K562 (cell line): ENCODE results near the gene FRAT2.

ENCODE experiments used
- CREB1 ChIP-seq, 2 experiments: sonication (generic) in 1 of 2; formaldehyde crosslinking in 1 of 2; IDR thresholded peaks; 2 replicates each; pipeline versions ENCODE4 v1.6.1 to v1.8.0; 2012 to 2022; ENCODE audit warnings: inconsistent platforms in 1 of 2, mild to moderate bottlenecking in 1 of 2, missing genetic modification reagents in 1 of 2, moderate library complexity in 1 of 2
- CTCF ChIP-seq, 3 experiments: IDR thresholded peaks in 2 of 3; conservative IDR thresholded peaks in 1 of 3; 2 replicates each; pipeline ENCODE4 v1.5.1; 2011 to 2012; ENCODE audit warnings: low read length in 3 of 3, mild to moderate bottlenecking in 3 of 3, control low read depth in 2 of 3, improper control_type of control experiment in 1 of 3, inconsistent platforms in 1 of 3, low read depth in 1 of 3, mixed read lengths in 1 of 3, moderate library complexity in 1 of 3; ENCODE audit not compliant: insufficient read depth in 2 of 3
- EP300 ChIP-seq: IDR thresholded peaks from 2 replicates; pipeline ENCODE4 v1.6.1; 2012; ENCODE audit warnings: low read length, improper control_type of control experiment
- EZH2 ChIP-seq: IDR thresholded peaks from 2 replicates; pipeline ENCODE4 v1.6.1; 2012; ENCODE audit warnings: low read depth, mild to moderate bottlenecking, inconsistent platforms, low read length, borderline replicate concordance
- FOXM1 ChIP-seq, 2 experiments: fragments of 450-650 bp in 1 of 2; sonication (generic) in 1 of 2; formaldehyde crosslinking in 1 of 2; IDR thresholded peaks; 2 replicates each; pipeline versions ENCODE4 v1.6.1 to v1.9.0; 2017 to 2022; ENCODE audit warnings: low read depth in 2 of 2, mild to moderate bottlenecking in 2 of 2, missing genetic modification reagents in 1 of 2, moderate library complexity in 1 of 2
- KLF16 ChIP-seq: IDR thresholded peaks from 2 replicates; pipeline ENCODE4 v1.6.1; 2016; ENCODE audit warnings: antibody characterized with exemption
- POLR2A ChIP-seq: fragments of 450-650 bp; conservative IDR thresholded peaks from 2 replicates; pipeline ENCODE4 v1.6.1; 2016
- RHOXF2B ChIP-seq: fragments of 250-450 bp; sonication (Bioruptor Pico); conservative IDR thresholded peaks from 2 replicates; pipeline ENCODE4 v1.5.1; 2021
- SP1 ChIP-seq: sonication (generic); formaldehyde crosslinking; IDR thresholded peaks from 2 replicates; pipeline ENCODE4 v1.8.1; 2022; ENCODE audit warnings: mild to moderate bottlenecking, missing genetic modification reagents
- SREBF2 ChIP-seq: sonication (generic); formaldehyde crosslinking; IDR thresholded peaks from 2 replicates; pipeline ENCODE4 v1.4.0; 2020; ENCODE audit warnings: mild to moderate bottlenecking, missing genetic modification reagents
- ZNF644 ChIP-seq: fragments of 200-800 bp; sonication (Bioruptor generic); IDR thresholded peaks from 2 replicates; pipeline ENCODE4 v1.6.1; 2016; ENCODE audit warnings: low read depth, missing genetic modification characterization, missing compliant biosample characterization
- TF ChIP-seq, protein P1 (sequence below), 2 experiments: fragments of 450-650 bp; formaldehyde crosslinking in 1 of 2; IDR thresholded peaks; 2 replicates each; pipeline versions ENCODE4 v1.4.0 to v1.6.1; 2014 to 2020; ENCODE audit warnings: mild to moderate bottlenecking in 2 of 2, borderline replicate concordance in 1 of 2, low read depth in 1 of 2

DNA sequence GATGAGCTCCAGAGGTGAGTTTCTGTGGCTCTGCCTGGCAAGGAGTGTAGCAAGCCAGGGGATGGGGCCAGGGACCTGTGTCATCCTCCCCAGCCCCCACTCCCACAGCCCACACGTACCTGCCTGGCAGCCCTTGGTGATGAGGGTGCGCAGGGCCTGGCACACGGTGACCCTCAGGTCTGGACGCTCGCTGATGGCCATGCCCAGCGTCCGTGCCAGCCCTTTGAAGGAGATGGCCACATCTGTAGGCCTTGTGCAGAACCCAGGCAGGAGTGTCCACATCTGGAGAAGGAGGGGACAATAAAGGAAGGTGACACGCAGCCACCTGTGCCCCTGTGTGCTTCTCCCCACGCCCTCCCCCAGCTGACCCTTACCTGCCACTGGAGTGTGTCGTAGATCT lies 38.9 kb upstream of the FRAT2 start:
- TF ChIP-seq EZH2 (no peak), KLF16 (no peak), POLR2A (no peak), FOXM1 (IDR thresholded peaks at IDR 0.05; ENCODE audit: low read depth) (no peak), FOXM1 (CRISPR knock-in tag; IDR thresholded peaks at IDR 0.05; ENCODE audit: low read depth) (no peak), RHOXF2B (no peak), CREB1 (IDR thresholded peaks at IDR 0.05) (no peak), CREB1 (CRISPR knock-in tag; IDR thresholded peaks at IDR 0.05) (no peak), SP1 (CRISPR knock-in tag) (no peak), EP300 (no peak), CTCF (IDR thresholded peaks at IDR 0.05 in 2 of 3, conservative IDR thresholded peaks at IDR 0.05 in 1 of 3; ENCODE audit: insufficient read depth in 2 of 3, low read depth in 1 of 3, low read length in 3 of 3) (no peak), SREBF2 (CRISPR knock-in tag) (no peak), ZNF644 (tag) (no peak)
- TF ChIP-seq, protein P1, sequence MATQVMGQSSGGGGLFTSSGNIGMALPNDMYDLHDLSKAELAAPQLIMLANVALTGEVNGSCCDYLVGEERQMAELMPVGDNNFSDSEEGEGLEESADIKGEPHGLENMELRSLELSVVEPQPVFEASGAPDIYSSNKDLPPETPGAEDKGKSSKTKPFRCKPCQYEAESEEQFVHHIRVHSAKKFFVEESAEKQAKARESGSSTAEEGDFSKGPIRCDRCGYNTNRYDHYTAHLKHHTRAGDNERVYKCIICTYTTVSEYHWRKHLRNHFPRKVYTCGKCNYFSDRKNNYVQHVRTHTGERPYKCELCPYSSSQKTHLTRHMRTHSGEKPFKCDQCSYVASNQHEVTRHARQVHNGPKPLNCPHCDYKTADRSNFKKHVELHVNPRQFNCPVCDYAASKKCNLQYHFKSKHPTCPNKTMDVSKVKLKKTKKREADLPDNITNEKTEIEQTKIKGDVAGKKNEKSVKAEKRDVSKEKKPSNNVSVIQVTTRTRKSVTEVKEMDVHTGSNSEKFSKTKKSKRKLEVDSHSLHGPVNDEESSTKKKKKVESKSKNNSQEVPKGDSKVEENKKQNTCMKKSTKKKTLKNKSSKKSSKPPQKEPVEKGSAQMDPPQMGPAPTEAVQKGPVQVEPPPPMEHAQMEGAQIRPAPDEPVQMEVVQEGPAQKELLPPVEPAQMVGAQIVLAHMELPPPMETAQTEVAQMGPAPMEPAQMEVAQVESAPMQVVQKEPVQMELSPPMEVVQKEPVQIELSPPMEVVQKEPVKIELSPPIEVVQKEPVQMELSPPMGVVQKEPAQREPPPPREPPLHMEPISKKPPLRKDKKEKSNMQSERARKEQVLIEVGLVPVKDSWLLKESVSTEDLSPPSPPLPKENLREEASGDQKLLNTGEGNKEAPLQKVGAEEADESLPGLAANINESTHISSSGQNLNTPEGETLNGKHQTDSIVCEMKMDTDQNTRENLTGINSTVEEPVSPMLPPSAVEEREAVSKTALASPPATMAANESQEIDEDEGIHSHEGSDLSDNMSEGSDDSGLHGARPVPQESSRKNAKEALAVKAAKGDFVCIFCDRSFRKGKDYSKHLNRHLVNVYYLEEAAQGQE (IDR thresholded peaks at IDR 0.05; ENCODE audit: borderline replicate concordance): no peak
- TF ChIP-seq, protein P1 (CRISPR knock-in tag; IDR thresholded peaks at IDR 0.05; ENCODE audit: low read depth): no peak
